ENCODE measurements around the gene ARFGEF2. TPM values are rescaled to one million over a fixed set of nuclear protein-coding genes. Genes with fewer than 3 reads are reported as not detected.

The ARFGEF2 gene
- total RNA-seq (10 to 100 TPM; 36.6 to 37.6 TPM), polyA plus RNA-seq (9.5 TPM)

DNA sequence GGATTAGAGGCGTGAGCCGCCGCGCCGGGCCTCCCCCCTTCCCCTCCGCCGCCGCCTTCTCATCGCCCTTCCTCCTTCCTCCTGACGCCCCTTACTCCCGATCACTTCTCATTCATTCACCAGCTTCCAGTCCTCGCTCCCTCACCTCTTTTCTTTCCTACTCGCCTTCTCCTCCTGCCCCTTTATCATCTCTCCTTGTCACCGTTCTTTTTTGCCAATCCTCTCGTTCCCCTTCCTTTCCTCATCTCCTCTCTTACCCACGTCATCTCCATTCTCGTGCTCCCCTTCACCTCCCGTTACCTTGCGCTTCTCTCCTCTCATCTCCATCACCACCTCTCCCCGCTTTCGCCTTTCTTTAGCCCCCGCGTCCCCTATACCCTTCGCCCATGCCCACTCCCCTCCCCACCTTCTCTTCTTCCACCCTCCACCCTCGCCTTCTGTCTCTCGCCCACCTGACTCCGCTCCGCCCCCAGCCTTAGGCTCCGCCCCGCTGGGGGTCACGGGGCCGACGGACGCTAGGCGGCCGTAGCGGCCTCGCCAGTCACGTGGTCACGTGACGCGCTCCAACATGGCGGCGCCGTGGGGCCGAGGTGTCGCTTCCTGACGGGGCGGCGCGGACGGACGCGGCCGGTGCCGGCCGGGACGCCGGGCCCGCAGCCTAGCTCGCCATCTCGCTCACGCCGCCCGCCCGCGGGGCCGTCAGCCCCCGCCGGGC lies at the start of gene ARFGEF2:
Gene ARFGEF2, plus strand, starts transcription at position 544 of the 715 bp plus-strand sequence. CDS start 179 bp downstream, outside the sequence.
- Mint-ChIP-seq H3K27me3 (peaks cover 0 to 1% of the 10 kb centered on the region in 2 donors), H3K36me3 (peaks cover 0 to 8% (median 0%) of the 10 kb centered on the region in 3 donors), H3K4me3 (peak within 1 kb of the TSS; percentile 90 to 99 (median 94)), H3K4me1 (peaks cover 43 to 53% (median 53%) of the 10 kb centered on the region in 3 donors), H3K27ac (peak within 1 kb of the TSS; percentile 94 to 100 (median 98)), H3K9me3 (no peaks in the 10 kb centered on the region)
- CTCF ChIA-PET, result interaction anchor here (1.0 to 2.1 kb wide), 3 partner anchors 16 to 285 kb away, joined by 4 to 7 read pairs (median 5); no protein-coding TSS in a partner anchor
- DNase-seq, result peak; percentile 87 to 92 (median 89)
- H3K4me1 ChIP-seq (ENCODE audit: insufficient read depth, low read length), result peaks cover 27% of the 10 kb centered on the region
- H3K4me3 ChIP-seq (ENCODE audit: low read length), result peak within 1 kb of the TSS; percentile 98
- H3K36me3 ChIP-seq (ENCODE audit: insufficient read depth, low read length), result no peaks in the 10 kb centered on the region
- no peaks in the 10 kb centered on the region for H3K9me3 ChIP-seq (ENCODE audit: low read length)
- peak within 1 kb of the TSS; percentile 90 for H3K27ac ChIP-seq (ENCODE audit: low read depth, low read length)
- no peaks in the 10 kb centered on the region for H3K27me3 ChIP-seq (ENCODE audit: insufficient read depth, low read length, poor library complexity, severe bottlenecking)
- POLR2A ChIA-PET, result no interaction called here

- no peak overlapping the region for H3K4me3 Mint-ChIP-seq
- Histone ChIP-seq H3K4me3 (ENCODE audit: low read length) (no peak overlapping the region), H3K27me3 (ENCODE audit: insufficient read depth, low read length, poor library complexity, severe bottlenecking) (no peaks in the 10 kb centered on the region), H3K4me1 (ENCODE audit: insufficient read depth, low read length) (peaks cover 5% of the 10 kb centered on the region), H3K27ac (ENCODE audit: low read depth, low read length) (no peak overlapping the region), H3K36me3 (ENCODE audit: insufficient read depth, low read length) (no peaks in the 10 kb centered on the region), H3K9me3 (ENCODE audit: low read length) (no peaks in the 10 kb centered on the region)
- ChIA-PET CTCF (no interaction called here), POLR2A (no interaction called here)
- H3K36me3 Mint-ChIP-seq, result no peaks in the 10 kb centered on the region
- peaks cover 9 to 19% (median 16%) of the 10 kb centered on the region in 3 donors for H3K4me1 Mint-ChIP-seq
- H3K9me3 Mint-ChIP-seq, result no peaks in the 10 kb centered on the region
- peak overlapping the region in 4 of 8 donors; percentile 3 to 91 (median 27) for H3K27ac Mint-ChIP-seq
- no peak for DNase-seq
- no peaks in the 10 kb centered on the region for H3K27me3 Mint-ChIP-seq
Observed at GRCh38 chr20:48875233-48875913, 46.1 kb upstream of the ARFGEF2 start.

GRCh38 chr20:48875914-48876240 lies 45.6 kb upstream of the ARFGEF2 start:
- Histone ChIP-seq H3K27ac (ENCODE audit: low read depth, low read length) (no peak overlapping the region), H3K4me1 (ENCODE audit: insufficient read depth, low read length) (peaks cover 5% of the 10 kb centered on the region), H3K9me3 (ENCODE audit: low read length) (no peaks in the 10 kb centered on the region), H3K4me3 (ENCODE audit: low read length) (no peak overlapping the region), H3K36me3 (ENCODE audit: insufficient read depth, low read length) (no peaks in the 10 kb centered on the region), H3K27me3 (ENCODE audit: insufficient read depth, low read length, poor library complexity, severe bottlenecking) (no peaks in the 10 kb centered on the region)
- POLR2A ChIA-PET, result no interaction called here
- Mint-ChIP-seq H3K4me1 (peaks cover 9 to 19% (median 16%) of the 10 kb centered on the region in 3 donors), H3K9me3 (no peaks in the 10 kb centered on the region), H3K36me3 (no peaks in the 10 kb centered on the region), H3K4me3 (no peak overlapping the region), H3K27ac (no peak overlapping the region), H3K27me3 (no peaks in the 10 kb centered on the region)
- CTCF ChIA-PET, result no interaction called here
- no peak for DNase-seq

DNA sequence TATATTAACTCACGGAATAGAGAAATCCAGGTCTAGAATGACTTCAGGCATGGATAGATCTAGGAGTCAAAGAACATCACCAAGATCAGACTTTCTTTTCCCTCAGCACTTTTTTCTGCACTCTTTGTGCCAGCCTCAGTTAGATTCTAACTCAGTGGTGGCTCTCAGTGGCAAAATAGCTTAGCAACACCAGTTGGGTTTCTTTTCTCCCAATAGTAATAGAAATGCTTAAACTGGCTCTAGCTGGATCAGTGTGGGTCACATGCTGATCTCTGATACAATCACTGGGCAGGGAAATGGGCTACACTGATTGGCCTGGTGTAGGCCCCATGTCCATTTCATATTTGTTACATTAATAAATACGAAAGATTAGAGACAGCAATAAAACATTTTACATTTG lies 44.2 kb upstream of the ARFGEF2 start:
- H3K36me3 ChIP-seq (ENCODE audit: insufficient read depth, low read length), result no peaks in the 10 kb centered on the region
- no peak overlapping the region for H3K27ac ChIP-seq (ENCODE audit: low read depth, low read length)
- no peak overlapping the region for H3K4me3 ChIP-seq (ENCODE audit: low read length)
- no peaks in the 10 kb centered on the region for H3K27me3 ChIP-seq (ENCODE audit: insufficient read depth, low read length, poor library complexity, severe bottlenecking)
- Mint-ChIP-seq H3K4me1 (peaks cover 6 to 15% (median 13%) of the 10 kb centered on the region in 3 donors), H3K4me3 (no peak overlapping the region), H3K27me3 (no peaks in the 10 kb centered on the region), H3K27ac (no peak overlapping the region), H3K9me3 (no peaks in the 10 kb centered on the region), H3K36me3 (no peaks in the 10 kb centered on the region)
- no peaks in the 10 kb centered on the region for H3K9me3 ChIP-seq (ENCODE audit: low read length)
- POLR2A ChIA-PET, result no interaction called here
- peak in 2 of 5 donors; percentile 19 to 24 for DNase-seq
- CTCF ChIA-PET, result interaction anchor here (1.8 kb wide), 1 partner anchor 219 kb away, joined by 5 read pairs; no protein-coding TSS in a partner anchor
- H3K4me1 ChIP-seq (ENCODE audit: insufficient read depth, low read length), result peaks cover 5% of the 10 kb centered on the region

DNA sequence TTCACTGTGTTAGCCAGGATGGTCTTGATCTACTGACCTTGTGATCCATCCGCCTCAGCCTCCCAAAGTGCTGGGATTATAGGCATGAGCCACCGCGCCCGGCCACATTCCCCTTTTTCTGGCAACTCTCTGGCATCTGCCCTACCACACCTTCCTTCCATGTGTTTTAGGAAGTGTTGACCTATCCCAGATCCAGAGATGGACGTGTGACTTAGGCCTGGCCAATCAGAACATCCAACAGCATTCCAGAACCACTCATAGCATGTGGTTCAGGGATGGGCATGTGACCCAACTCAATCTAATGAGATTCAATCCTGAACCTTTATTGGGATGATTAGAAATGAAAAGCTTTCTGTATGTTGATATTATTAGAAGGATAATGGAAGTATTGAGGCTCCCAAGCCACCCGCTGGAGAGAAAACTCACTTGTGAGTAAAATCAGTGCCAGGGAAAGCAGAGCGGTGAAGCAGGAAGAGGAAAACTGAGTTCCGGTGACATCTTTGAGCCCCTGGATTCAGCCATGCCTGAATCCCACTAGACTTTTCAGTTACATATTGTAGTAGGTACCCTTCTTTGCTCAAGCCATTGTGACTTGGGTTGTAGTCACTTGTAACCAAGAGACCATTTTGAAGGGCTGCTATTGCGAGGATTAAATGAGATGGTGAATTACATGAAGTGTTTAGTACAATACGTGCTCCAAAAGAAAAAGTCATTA lies 42.8 kb upstream of the ARFGEF2 start:
- Mint-ChIP-seq H3K4me1 (peaks cover 0 to 10% (median 8%) of the 10 kb centered on the region in 3 donors), H3K4me3 (no peak overlapping the region), H3K9me3 (no peaks in the 10 kb centered on the region), H3K27me3 (no peaks in the 10 kb centered on the region), H3K27ac (no peak overlapping the region), H3K36me3 (no peaks in the 10 kb centered on the region)
- H3K4me1 ChIP-seq (ENCODE audit: insufficient read depth, low read length), result no peaks in the 10 kb centered on the region
- H3K27me3 ChIP-seq (ENCODE audit: insufficient read depth, low read length, poor library complexity, severe bottlenecking), result no peaks in the 10 kb centered on the region
- no peak overlapping the region for H3K27ac ChIP-seq (ENCODE audit: low read depth, low read length)
- POLR2A ChIA-PET, result no interaction called here
- H3K36me3 ChIP-seq (ENCODE audit: insufficient read depth, low read length), result no peaks in the 10 kb centered on the region
- no peaks in the 10 kb centered on the region for H3K9me3 ChIP-seq (ENCODE audit: low read length)
- DNase-seq, result no peak
- CTCF ChIA-PET, result interaction anchor here (1.1 to 1.8 kb wide), 2 partner anchors 221 kb away, joined by 4 to 5 read pairs; no protein-coding TSS in a partner anchor
- no peak overlapping the region for H3K4me3 ChIP-seq (ENCODE audit: low read length)

GRCh38 chr20:48879612-48880245 lies 41.8 kb upstream of the ARFGEF2 start:
- H3K27me3 Mint-ChIP-seq, result peaks cover 0 to 1% of the 10 kb centered on the region in 2 donors
- no peak overlapping the region for H3K27ac ChIP-seq (ENCODE audit: low read depth, low read length)
- no peak for DNase-seq
- peak overlapping the region in 1 of 8 donors; percentile 16 for H3K27ac Mint-ChIP-seq
- no peaks in the 10 kb centered on the region for H3K4me1 ChIP-seq (ENCODE audit: insufficient read depth, low read length)
- H3K4me3 ChIP-seq (ENCODE audit: low read length), result no peak overlapping the region
- POLR2A ChIA-PET, result no interaction called here
- H3K36me3 ChIP-seq (ENCODE audit: insufficient read depth, low read length), result no peaks in the 10 kb centered on the region
- no peaks in the 10 kb centered on the region for H3K9me3 Mint-ChIP-seq
- CTCF ChIA-PET, result interaction anchor here (1.1 kb wide), 1 partner anchor 222 kb away, joined by 4 read pairs; no protein-coding TSS in a partner anchor
- H3K9me3 ChIP-seq (ENCODE audit: low read length), result no peaks in the 10 kb centered on the region
- H3K36me3 Mint-ChIP-seq, result no peaks in the 10 kb centered on the region
- H3K4me3 Mint-ChIP-seq, result no peak overlapping the region
- H3K27me3 ChIP-seq (ENCODE audit: insufficient read depth, low read length, poor library complexity, severe bottlenecking), result no peaks in the 10 kb centered on the region
- H3K4me1 Mint-ChIP-seq, result peaks cover 0 to 8% (median 7%) of the 10 kb centered on the region in 3 donors

DNA sequence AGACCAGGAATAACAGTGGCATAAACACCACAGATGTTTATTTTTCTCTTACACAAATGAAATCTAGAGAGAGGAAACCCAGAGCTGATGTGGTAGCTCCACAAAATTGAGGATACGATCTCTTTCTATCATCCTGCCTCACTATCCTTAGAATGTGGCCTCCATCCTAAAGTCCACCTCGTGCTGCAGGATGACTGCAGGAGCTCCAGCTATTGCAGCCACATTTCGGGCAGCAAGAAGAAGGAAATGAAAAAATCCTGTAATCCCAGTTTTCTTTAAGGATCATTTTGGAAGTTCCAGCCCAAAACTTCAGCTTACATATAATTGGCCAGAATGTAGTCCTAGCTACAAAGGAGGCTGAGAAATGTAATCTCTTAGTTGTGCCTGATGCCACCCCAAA lies 41.2 kb upstream of the ARFGEF2 start:
- no peak for DNase-seq
- Histone ChIP-seq H3K36me3 (ENCODE audit: insufficient read depth, low read length) (no peaks in the 10 kb centered on the region), H3K4me1 (ENCODE audit: insufficient read depth, low read length) (no peaks in the 10 kb centered on the region), H3K4me3 (ENCODE audit: low read length) (no peak overlapping the region), H3K9me3 (ENCODE audit: low read length) (no peaks in the 10 kb centered on the region), H3K27ac (ENCODE audit: low read depth, low read length) (no peak overlapping the region), H3K27me3 (ENCODE audit: insufficient read depth, low read length, poor library complexity, severe bottlenecking) (no peaks in the 10 kb centered on the region)
- peaks cover 0 to 1% of the 10 kb centered on the region in 2 donors for H3K27me3 Mint-ChIP-seq
- POLR2A ChIA-PET, result no interaction called here
- H3K4me1 Mint-ChIP-seq, result peaks cover 0 to 4% (median 1%) of the 10 kb centered on the region in 3 donors
- no peak overlapping the region for H3K27ac Mint-ChIP-seq
- H3K36me3 Mint-ChIP-seq, result no peaks in the 10 kb centered on the region
- CTCF ChIA-PET, result no interaction called here
- H3K9me3 Mint-ChIP-seq, result no peaks in the 10 kb centered on the region
- no peak overlapping the region for H3K4me3 Mint-ChIP-seq
